GM21786 (cell line): Measurements from ENCODE around the gene SEC16A.

Experiments used
- ATAC-seq: cut with Tn5 transposase; IDR thresholded peaks from one replicate; pipeline ENCODE4 v1.9.1; 2021; ENCODE audit not compliant: unreplicated experiment

Gene SEC16A

DNA sequence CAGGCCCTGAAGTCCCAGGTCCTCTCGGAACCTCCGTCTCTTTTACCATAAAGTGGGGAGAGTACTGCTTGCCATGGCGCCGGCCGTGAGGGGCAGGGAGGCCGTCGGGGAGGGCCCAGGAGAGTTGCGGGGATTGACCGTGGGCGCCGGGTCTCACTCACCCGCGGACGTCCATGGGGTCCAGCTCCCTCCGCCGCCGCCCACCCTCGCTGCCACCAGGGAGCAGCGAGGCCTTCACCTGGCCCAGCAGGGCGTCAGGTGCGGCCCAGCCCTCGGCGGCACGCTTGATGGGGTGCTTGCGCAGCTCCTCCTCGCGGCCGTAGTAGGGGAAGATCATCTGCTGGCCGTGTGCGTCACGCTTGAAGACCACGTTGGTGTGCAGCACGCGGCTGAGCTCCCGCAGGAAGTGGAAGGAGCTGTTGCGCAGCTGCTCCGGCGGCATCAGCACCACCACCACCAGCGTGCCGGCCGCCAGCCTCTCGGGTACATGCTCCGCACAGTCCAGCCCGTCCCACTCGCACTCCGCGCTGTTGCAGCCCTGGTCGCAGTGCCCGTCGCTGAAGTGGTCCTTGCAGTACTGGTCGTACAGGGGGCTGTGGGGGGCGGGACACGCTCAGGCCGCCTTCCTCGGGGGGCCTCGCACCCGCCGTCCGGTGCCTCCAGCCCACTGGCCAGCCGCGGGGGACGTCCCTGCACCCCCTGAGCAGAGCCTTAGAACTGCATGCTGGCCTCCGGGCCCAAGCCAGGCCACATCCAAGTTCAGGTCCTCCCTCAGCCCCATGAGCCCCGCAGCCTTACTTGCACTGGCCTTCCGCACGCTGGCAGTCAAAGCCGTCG, 21.9 kb upstream of the SEC16A start:
- ATAC-seq: no peak

GRCh38 chr9:136502940-136503550, 20.2 kb upstream of the SEC16A start:
- ATAC-seq: no peak

DNA sequence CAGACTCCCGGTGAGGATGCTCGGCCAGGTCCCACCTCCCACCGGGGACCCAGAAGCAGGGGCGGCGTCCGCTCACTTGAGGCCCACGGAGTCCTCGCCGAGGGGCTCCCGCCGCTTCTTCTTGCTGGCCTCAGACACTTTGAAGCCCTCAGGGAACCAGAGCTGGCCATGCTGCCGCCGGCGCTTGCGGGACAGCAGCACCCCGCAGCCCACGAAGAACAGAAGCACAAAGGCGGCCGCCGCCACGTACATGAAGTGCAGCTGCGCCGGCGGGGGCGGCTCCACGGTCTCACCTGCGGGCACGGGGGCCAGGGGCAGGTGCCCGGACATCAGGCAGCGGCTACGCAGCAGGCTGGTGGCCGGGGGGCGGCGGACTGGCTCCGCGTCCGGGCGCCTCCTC, 19.4 kb upstream of the SEC16A start:
- ATAC-seq: no peak

GRCh38 chr9:136501686-136502085, 18.8 kb upstream of the SEC16A start:
- ATAC-seq: no peak

GRCh38 chr9:136499935-136500910, 17.4 kb upstream of the SEC16A start:
- ATAC-seq: no peak

DNA sequence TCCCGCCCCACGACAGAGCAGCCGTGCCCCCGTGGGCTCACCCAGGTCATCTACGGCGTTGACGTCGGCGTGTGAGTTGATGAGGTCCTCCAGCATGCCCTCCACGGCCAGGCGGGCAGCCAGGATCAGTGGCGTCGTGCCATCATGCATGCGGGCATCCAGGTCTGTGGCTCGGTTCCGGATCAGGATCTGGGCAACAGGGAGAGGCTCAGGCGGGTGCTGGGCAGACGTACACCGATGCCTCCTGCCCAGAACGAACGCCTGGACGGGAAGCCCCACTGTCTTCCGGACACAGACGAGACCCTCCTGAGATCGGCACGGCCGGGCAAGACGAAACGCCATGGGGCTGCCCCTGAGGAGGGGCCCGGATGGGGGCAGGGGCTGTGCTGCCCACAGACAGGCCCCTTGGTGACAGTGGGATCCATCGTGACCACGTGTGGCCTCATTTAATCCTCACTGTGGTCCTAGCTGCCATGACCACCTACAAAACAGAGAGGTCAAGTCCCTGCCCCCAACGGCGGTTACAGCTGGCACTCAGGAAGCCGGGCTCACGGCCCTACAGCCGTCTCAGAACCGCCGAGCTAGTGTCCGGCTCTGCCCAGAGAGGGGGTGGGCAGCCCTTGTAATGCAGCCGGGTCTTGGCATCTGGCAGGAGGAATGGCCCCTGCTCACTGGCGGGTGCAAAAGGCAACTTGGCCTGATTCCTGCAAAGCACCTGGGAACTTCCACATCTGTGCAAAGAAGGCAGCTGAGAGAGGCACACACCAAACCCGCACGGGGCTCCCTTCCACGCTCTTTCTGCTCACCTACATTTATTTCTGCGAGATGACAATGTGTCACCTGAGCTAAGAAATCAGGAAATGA, 16.5 kb upstream of the SEC16A start:
- no peak for ATAC-seq

GRCh38 chr9:136497916-136498695, 15.3 kb upstream of the SEC16A start:
- no peak for ATAC-seq

- ATAC-seq: no peak
These were observed 14.2 kb upstream of the SEC16A start for GRCh38 chr9:136496801-136497620.

DNA sequence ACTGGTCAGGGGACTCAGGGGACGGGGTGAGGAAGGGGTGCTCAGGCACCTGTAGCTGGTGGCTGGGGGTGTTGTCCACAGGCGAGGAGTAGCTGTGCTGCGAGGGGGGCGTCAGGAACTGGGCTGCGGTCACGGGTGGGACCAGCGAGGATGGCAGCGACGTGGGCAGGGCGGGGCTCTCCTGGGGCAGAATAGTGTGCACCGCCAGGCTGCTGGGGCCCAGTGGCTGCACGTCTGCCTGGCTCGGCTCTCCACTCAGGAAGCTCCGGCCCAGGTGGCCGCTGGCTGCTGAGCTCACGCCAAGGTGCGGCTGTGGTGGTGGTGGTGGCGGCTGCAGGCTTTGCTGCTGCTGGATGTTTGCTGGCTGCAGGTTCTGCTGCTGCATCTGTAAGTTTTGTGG, 13.3 kb upstream of the SEC16A start:
- no peak for ATAC-seq

- ATAC-seq: no peak
These were observed 12.5 kb upstream of the SEC16A start for GRCh38 chr9:136495238-136495800.

DNA sequence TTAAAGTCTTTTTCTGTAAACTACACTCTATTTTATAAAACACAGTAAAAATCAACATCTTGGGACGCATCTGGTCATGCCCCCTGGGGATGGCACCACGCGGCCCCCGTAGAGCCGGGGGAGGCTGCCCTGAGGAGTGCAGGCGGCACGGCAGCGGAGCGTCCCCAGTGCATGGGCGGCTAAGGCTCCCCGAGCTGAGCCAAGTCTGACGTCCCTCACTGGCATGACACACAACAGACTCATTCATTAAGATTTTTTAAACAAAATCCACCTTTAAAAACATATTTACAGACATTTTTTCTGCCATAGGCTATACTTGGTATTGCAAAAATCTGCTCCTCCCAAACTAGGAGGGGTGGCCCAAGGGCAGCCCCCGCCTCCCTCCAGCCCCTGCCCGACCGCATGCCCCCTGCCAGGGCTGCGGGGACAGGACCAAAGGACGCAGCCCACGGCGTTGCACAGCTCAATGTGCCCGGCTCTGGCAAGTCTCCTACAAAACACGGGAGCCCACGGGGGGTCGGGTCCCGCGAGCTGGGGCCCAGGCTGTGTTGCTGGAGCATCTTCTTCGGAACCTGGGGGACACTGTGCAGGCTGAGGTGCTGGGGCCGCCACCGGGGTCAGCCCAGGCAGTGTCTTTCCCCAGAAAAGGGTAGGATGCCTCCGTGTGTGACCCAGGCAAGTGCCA, 11.8 kb upstream of the SEC16A start:
- no peak for ATAC-seq

DNA sequence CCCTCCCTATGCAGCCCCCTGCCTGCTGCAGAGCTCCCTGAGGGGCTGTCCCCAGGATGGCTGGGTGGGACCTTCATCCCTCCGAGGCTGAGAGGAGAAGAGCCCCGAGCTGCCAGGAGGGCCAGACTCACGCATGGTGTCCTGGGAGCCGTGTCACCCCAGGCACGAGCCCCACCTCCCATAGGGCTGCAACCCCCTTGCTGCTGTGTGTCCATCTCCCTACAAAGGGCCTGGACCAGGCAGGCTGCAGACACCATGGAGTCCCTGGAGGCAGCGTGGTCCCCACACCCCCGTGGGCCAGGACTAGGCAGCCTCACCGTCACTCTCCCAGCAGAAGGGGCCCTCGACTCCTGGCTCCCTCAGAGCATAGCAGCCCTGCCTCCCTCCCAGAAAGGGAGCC, 11.2 kb upstream of the SEC16A start:
- ATAC-seq: no peak

- no peak for ATAC-seq
These were observed 10.7 kb upstream of the SEC16A start for GRCh38 chr9:136493567-136493971.

DNA sequence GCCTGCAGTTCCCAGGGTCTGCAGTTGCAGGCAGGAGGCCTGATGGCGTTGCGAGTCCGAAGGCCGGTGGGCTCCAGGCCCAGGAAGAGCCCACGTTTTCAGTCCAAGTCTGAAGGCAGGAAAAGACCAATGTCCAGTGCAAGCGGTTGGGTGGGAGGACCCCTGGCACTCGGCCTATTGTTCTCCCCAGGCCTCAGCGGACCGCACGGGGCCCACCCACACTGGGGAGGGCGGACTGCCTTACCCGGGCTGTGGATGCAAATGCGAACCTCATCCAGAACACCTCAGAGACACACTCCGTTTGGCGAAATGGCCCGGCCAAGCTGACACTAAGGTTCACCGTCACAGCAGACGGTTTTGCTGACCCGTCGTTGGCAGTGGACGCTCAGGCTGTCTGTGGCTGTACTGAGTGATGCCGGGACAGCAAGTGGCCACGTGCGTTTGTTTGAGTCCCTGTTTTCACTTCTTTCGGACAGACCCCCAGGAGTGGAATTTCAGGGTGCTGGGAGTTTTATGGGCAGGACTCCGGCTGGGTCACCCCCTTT, 10.2 kb upstream of the SEC16A start:
- ATAC-seq: no peak

GRCh38 chr9:136489731-136490130, 6.9 kb upstream of the SEC16A start:
- no peak for ATAC-seq

GRCh38 chr9:136488247-136489214, 5.7 kb upstream of the SEC16A start:
- no peak for ATAC-seq

GRCh38 chr9:136487672-136488071, 4.8 kb upstream of the SEC16A start:
- ATAC-seq: no peak
